Hematopoietic multipotent progenitor cell treated with erythropoietin and hydrocortisone succinate and interleukin-3 and kit ligand, for 15 days (in vitro differentiated cells): ENCODE data around the gene FAM83F.
A peak's percentile ranks its signal among the peaks of the same experiment; 100 is the strongest.
"Not testable (repeated sequence)": the region's sequence is repeated elsewhere in the genome, so short reads cannot be mapped to it uniquely, and the experiment has no call there.

Experiments
- DNase-seq: peaks from one replicate; pipeline ENCODE4 v3.0.0-alpha.2; 2015; ENCODE audit warnings: low spot score

FAM83F gene

GRCh38 chr22:39994566-39995392 lies at the start of gene FAM83F:
Gene FAM83F (plus strand): TSS chr22:39994954. CDS start chr22:39995043, 89 bp downstream.
- peak; percentile 74 for DNase-seq

- DNase-seq, result peak; percentile 69
These were observed 48.6 kb upstream of the FAM83F start for GRCh38 chr22:39946126-39946502.

GRCh38 chr22:39946503-39947219 lies 48.1 kb upstream of the FAM83F start:
- DNase-seq, result peak; percentile 88

- DNase-seq, result peak; percentile 47
These were observed 47.2 kb upstream of the FAM83F start for GRCh38 chr22:39947220-39948216.

- no peak for DNase-seq
These were observed 44.6 kb upstream of the FAM83F start for GRCh38 chr22:39949964-39950737.

- DNase-seq, result not testable (repeated sequence)
These were observed 43.0 kb upstream of the FAM83F start for GRCh38 chr22:39951603-39952293.

GRCh38 chr22:39952347-39952746 lies 42.4 kb upstream of the FAM83F start:
- DNase-seq, result no peak

GRCh38 chr22:39953101-39953500 lies 41.7 kb upstream of the FAM83F start:
- no peak for DNase-seq

GRCh38 chr22:39954584-39955055 lies 40.1 kb upstream of the FAM83F start:
- DNase-seq, result no peak

GRCh38 chr22:39955675-39956074 lies 39.1 kb upstream of the FAM83F start:
- DNase-seq, result no peak

GRCh38 chr22:39956932-39957664 lies 37.7 kb upstream of the FAM83F start:
- DNase-seq, result no peak

- DNase-seq, result no peak
These were observed 36.6 kb upstream of the FAM83F start for GRCh38 chr22:39958009-39958711.

GRCh38 chr22:39958949-39959639 lies 35.7 kb upstream of the FAM83F start:
- DNase-seq, result peak; percentile 31

- peak; percentile 41 for DNase-seq
These were observed 34.9 kb upstream of the FAM83F start, which contains the start of gene TMA7B for GRCh38 chr22:39959640-39960447. Gene TMA7B (plus strand): TSS chr22:39960397. CDS start chr22:39964375, 3,978 bp downstream.

GRCh38 chr22:39960791-39961746 lies 33.7 kb upstream of the FAM83F start:
- DNase-seq, result peak; percentile 78

- no peak for DNase-seq
These were observed 32.7 kb upstream of the FAM83F start for GRCh38 chr22:39962071-39962470.
